ENCODE measurements around the gene UBASH3A. TPM values are rescaled to one million over a fixed set of nuclear protein-coding genes. Genes with fewer than 3 reads are reported as not detected.

The UBASH3A gene
- total and polyA plus RNA-seq, 9 donors = 0.15 to 0.85 (median 0.24) TPM; not detected in 2

DNA sequence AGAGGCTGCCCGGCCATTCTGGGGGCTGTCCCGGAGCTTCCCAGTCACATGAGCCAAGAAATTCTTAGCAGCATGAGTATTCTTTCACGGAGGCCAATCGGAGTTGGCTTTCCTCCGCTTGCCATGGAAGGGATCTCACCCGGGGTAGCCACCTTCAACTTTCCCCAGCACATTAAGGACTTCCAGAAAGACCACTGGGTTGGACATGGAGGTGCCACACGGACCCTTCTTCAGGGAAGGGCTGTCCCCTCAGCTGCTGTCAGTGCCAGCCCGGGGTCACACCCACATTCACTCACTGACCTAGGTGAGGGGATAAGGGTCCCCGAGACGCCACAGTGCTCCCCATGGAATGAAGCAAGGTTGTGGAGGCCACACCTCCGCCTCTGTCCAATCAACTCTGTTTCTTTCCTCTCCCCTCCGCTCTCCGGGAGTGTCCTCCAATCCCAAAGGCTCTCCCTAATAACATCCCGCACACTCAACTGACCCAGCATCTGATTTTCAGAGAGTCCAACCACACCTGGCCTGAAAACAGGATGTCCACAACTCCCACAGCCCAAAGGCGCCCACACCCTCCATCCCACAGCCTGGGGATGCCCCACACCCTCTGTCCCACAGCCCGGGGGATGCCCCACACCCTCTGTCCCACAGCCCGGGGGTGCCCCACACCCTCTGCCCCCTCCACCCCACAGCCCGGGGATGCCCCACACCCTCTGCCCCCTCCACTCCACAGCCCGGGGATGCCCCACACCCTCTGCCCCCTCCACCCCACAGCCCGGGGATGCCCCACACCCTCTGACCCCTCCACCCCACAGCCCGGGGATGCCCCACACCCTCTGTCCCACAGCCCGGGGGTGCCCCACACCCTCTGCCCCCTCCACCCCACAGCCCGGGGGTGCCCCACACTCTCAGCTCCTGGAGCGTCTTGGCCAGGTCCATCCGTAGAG is 73.0 kb downstream of the UBASH3A start:
- Histone ChIP-seq H3K9me3 (no peaks in the 10 kb centered on the region), H3K4me3 (no peak overlapping the region), H3K36me3 (no peaks in the 10 kb centered on the region), H3K4me1 (ENCODE audit: insufficient read depth) (no peaks in the 10 kb centered on the region), H3K27me3 (no peaks in the 10 kb centered on the region), H3K27ac (no peak overlapping the region)
- WGBS, 3 donors = 84 to 88% (median 85%) methylated on average over 23 to 25 of the region's 25 CpGs
- intact Hi-C loops (cut with DNase I) = no loop called here
- no peak for DNase-seq
- TF ChIP-seq EP300 (IDR thresholded peaks at IDR 0.05) (no peak), POLR2A (IDR thresholded peaks at IDR 0.05) (no peak)
- TF ChIP-seq, protein P1, sequence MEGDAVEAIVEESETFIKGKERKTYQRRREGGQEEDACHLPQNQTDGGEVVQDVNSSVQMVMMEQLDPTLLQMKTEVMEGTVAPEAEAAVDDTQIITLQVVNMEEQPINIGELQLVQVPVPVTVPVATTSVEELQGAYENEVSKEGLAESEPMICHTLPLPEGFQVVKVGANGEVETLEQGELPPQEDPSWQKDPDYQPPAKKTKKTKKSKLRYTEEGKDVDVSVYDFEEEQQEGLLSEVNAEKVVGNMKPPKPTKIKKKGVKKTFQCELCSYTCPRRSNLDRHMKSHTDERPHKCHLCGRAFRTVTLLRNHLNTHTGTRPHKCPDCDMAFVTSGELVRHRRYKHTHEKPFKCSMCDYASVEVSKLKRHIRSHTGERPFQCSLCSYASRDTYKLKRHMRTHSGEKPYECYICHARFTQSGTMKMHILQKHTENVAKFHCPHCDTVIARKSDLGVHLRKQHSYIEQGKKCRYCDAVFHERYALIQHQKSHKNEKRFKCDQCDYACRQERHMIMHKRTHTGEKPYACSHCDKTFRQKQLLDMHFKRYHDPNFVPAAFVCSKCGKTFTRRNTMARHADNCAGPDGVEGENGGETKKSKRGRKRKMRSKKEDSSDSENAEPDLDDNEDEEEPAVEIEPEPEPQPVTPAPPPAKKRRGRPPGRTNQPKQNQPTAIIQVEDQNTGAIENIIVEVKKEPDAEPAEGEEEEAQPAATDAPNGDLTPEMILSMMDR (IDR thresholded peaks at IDR 0.05) = no peak

DNA sequence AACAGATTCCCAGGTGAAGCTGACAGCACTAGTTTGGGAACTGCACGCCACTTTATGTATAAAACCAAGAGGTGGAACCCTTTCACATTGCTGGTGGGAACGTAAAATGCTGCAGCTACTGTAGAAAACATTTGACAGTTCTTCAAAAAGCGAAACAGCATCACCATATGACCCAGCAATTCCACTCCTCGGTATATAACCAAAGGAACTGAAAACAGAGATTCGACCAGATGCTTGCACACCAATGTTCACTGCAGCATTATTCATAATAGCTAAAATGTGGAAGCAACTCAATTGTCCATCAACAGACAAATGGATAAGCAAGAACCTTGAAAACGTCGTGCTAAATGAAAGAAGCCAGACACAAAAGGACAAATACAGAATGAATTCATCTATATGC is 74.8 kb downstream of the UBASH3A start:
- no peak for DNase-seq
- H3K4me3 ChIP-seq = no peak overlapping the region
- WGBS, 3 donors = 69 to 75% (median 71%) methylated on average over 7 of the region's 7 CpGs

DNA sequence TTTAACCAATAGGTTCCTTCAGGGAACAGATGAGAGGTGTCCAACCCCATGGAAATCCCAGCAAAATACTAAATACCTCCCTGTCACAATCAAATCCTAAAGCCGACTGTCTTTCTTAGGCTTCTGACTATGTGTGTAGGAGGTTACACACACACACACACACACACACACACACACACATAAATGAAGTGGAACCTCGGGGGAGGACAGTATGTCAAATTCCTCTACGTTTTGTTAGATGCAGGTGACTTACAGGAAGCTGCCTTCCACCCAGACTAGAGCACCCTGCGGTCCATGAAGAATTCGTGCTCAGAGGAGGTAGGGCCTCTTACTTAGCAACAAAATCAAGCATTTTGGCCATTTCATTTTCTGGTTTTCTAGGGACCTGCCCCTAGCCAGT is 75.9 kb downstream of the UBASH3A start:
- no peak overlapping the region for H3K27ac ChIP-seq
- H3K9me3 ChIP-seq = no peaks in the 10 kb centered on the region
- 48 to 52% (median 50%) methylated on average over 5 of the region's 5 CpGs for WGBS, 3 donors
- no peaks in the 10 kb centered on the region for H3K27me3 ChIP-seq
- no peaks in the 10 kb centered on the region for H3K36me3 ChIP-seq
- TF ChIP-seq, protein P1 (IDR thresholded peaks at IDR 0.05) = no peak
- TF ChIP-seq POLR2A (IDR thresholded peaks at IDR 0.05) (no peak), EP300 (IDR thresholded peaks at IDR 0.05) (no peak)
- no peaks in the 10 kb centered on the region for H3K4me1 ChIP-seq (ENCODE audit: insufficient read depth)
- DNase-seq = no peak
- no peak overlapping the region for H3K4me3 ChIP-seq
- intact Hi-C loops (cut with DNase I) = no loop called here

More for the DNA sequence above, 74.8 kb downstream of the UBASH3A start:
- no peaks in the 10 kb centered on the region for H3K9me3 ChIP-seq
- H3K36me3 ChIP-seq = no peaks in the 10 kb centered on the region
- TF ChIP-seq EP300 (IDR thresholded peaks at IDR 0.05) (no peak), POLR2A (IDR thresholded peaks at IDR 0.05) (no peak)
- TF ChIP-seq, protein P1 (IDR thresholded peaks at IDR 0.05) = no peak
- no peak overlapping the region for H3K27ac ChIP-seq
- no peaks in the 10 kb centered on the region for H3K4me1 ChIP-seq (ENCODE audit: insufficient read depth)
- no peaks in the 10 kb centered on the region for H3K27me3 ChIP-seq
- intact Hi-C loops (cut with DNase I) = no loop called here

DNA sequence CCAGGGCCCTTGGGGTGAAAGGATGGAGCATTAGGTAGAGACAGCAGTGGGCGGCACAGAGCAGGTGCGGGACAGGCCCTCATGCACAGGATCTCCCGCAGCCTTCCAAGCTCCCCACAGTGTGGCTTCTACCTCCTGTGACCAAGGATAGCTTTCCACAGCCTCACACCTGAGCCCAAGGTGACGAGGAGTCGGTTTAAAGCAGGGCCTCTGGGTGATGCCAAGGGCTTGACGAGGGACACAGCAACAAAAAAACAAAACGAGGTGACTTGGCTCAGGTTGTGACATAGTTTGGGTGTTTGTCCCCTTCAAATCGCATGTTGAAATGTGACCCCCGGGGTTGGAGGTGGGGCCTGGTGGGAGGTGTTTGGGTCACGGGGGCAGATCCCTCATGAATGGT is 77.0 kb downstream of the UBASH3A start:
- no peaks in the 10 kb centered on the region for H3K4me1 ChIP-seq (ENCODE audit: insufficient read depth)
- no peaks in the 10 kb centered on the region for H3K27me3 ChIP-seq
- H3K27ac ChIP-seq = no peak overlapping the region
- TF ChIP-seq, protein P1 (IDR thresholded peaks at IDR 0.05) = no peak
- TF ChIP-seq POLR2A (IDR thresholded peaks at IDR 0.05) (no peak), EP300 (IDR thresholded peaks at IDR 0.05) (no peak)
- H3K9me3 ChIP-seq = no peaks in the 10 kb centered on the region
- no peak for DNase-seq
- H3K36me3 ChIP-seq = no peaks in the 10 kb centered on the region
- intact Hi-C loops (cut with DNase I) = no loop called here
- H3K4me3 ChIP-seq = no peak overlapping the region
- WGBS, 3 donors = 85 to 90% (median 87%) methylated on average over 10 of the region's 10 CpGs
